B cell (primary cell): Measurements from ENCODE around the gene BTBD10. TPM values are rescaled to one million over a fixed set of nuclear protein-coding genes. Genes with fewer than 3 reads are reported as not detected.

Experiments used
- ATAC-seq: fragments of 200-7000 bp; cut with Tn5 transposase; one replicate; pipeline ENCODE4 v1.10.0; 2021; ENCODE audit warnings: low read depth, mild to moderate bottlenecking, moderate number of reproducible peaks, moderate library complexity
- CTCF ChIA-PET: fragments of 350-600 bp; sonication (Branson Sonifier 250); formaldehyde crosslinking; loops from one replicate; lab custom pipeline; 2021; ENCODE audit warnings: antibody characterized with exemption, inconsistent platforms; lab: Charles Lee
- POLR2A ChIA-PET: fragments of 350-600 bp; sonication (Branson Sonifier 250); formaldehyde crosslinking; loops from one replicate; lab custom pipeline; 2021; ENCODE audit warnings: antibody characterized with exemption; lab: Charles Lee
- DNase-seq: peaks from one replicate; pipeline ENCODE4 v3.0.0; 2013
- H2AFZ ChIP-seq: 2 replicates; pipeline ENCODE4 v1.6.1; 2012; ENCODE audit warnings: mild to moderate bottlenecking, low read depth, low read length; ENCODE audit not compliant: insufficient read depth, poor library complexity, severe bottlenecking
- H3K27ac ChIP-seq, 2 donors: 1 replicate in 1 of 2; 2 replicates in 1 of 2; pipeline ENCODE4 v1.5.1; 2012 to 2013; ENCODE audit warnings: low read length in 2 of 2, mild to moderate bottlenecking in 2 of 2, moderate library complexity in 1 of 2
- H3K27me3 ChIP-seq, 4 experiments: fragments of 200-600 bp in 1 of 4; sonication (generic) in 1 of 4; replicated peaks in 1 of 4; 1 replicate in 2 of 4; 2 replicates in 2 of 4; pipeline versions ENCODE4 v1.6.1 to v1.7.0; 2013 to 2016; ENCODE audit warnings: low read length in 3 of 4, mild to moderate bottlenecking in 2 of 4, mixed read lengths in 1 of 4, moderate library complexity in 1 of 4; ENCODE audit not compliant: insufficient read depth in 4 of 4, control insufficient read depth in 3 of 4; ENCODE audit errors: control extremely low read depth in 1 of 4
- H3K36me3 ChIP-seq, 2 experiments: replicated peaks in 1 of 2; 1 replicate in 1 of 2; 2 replicates in 1 of 2; pipeline versions ENCODE4 v1.6.1 to v1.7.1; 2013; ENCODE audit warnings: low read length in 1 of 2; ENCODE audit not compliant: insufficient read depth in 2 of 2, control insufficient read depth in 1 of 2; ENCODE audit errors: control extremely low read depth in 1 of 2, extremely low read depth in 1 of 2
- H3K4me1 ChIP-seq, 2 donors: fragments of 200-600 bp in 1 of 2; sonication (generic) in 1 of 2; 1 replicate in 1 of 2; 2 replicates in 1 of 2; pipeline versions ENCODE4 v1.5.1 to v1.6.1; 2013 to 2017; ENCODE audit warnings: low read length in 2 of 2; ENCODE audit not compliant: control insufficient read depth in 2 of 2, insufficient read depth in 2 of 2
- H3K4me2 ChIP-seq: replicated peaks from 2 replicates; pipeline ENCODE3; 2012; ENCODE audit warnings: mild to moderate bottlenecking, low read depth, low read length; ENCODE audit not compliant: poor library complexity, severe bottlenecking
- H3K4me3 ChIP-seq, 5 experiments: fragments of 200-600 bp in 1 of 5; sonication (generic) in 1 of 5; 1 replicate in 3 of 5; 2 replicates in 2 of 5; pipeline versions ENCODE4 v1.5.1 to v1.7.0; 2011 to 2016; ENCODE audit warnings: low read length in 4 of 5, mild to moderate bottlenecking in 4 of 5, low read depth in 2 of 5, control low read depth in 1 of 5, moderate library complexity in 1 of 5; ENCODE audit not compliant: insufficient read depth in 1 of 5; ENCODE audit errors: control extremely low read depth in 1 of 5, extremely low read depth in 1 of 5
- H3K79me2 ChIP-seq: fragments of 200-600 bp; sonication (generic); one replicate; pipeline ENCODE4 v1.6.0; 2016; ENCODE audit warnings: low read length; ENCODE audit not compliant: control insufficient read depth, insufficient read depth
- H3K9ac ChIP-seq: fragments of 200-600 bp; sonication (generic); 2 replicates; pipeline ENCODE4 v1.6.1; 2017; ENCODE audit warnings: mild to moderate bottlenecking, low read length, moderate library complexity
- H3K9me3 ChIP-seq, 3 donors: one replicate each; pipeline versions ENCODE4 v1.6.1 to v1.7.1; 2013; ENCODE audit warnings: low read length in 2 of 3; ENCODE audit not compliant: control insufficient read depth in 2 of 3, insufficient read depth in 1 of 3; ENCODE audit errors: control extremely low read depth in 1 of 3
- H4K20me1 ChIP-seq: 2 replicates; pipeline ENCODE4 v1.6.0; 2012; ENCODE audit warnings: mild to moderate bottlenecking, low read length; ENCODE audit not compliant: insufficient read depth, control insufficient read depth, poor library complexity, severe bottlenecking
- H3K27ac Mint-ChIP-seq: one replicate; pipeline ENCODE4 v1.8.0; 2021; ENCODE audit warnings: mixed read lengths
- H3K27me3 Mint-ChIP-seq: one replicate; pipeline ENCODE4 v1.8.0; 2021; ENCODE audit warnings: mixed read lengths
- H3K4me1 Mint-ChIP-seq: one replicate; pipeline ENCODE4 v1.8.0; 2021; ENCODE audit warnings: mixed read lengths
- H3K4me3 Mint-ChIP-seq: one replicate; pipeline ENCODE4 v1.8.0; 2021; ENCODE audit warnings: mixed read lengths
- H3K9me3 Mint-ChIP-seq: one replicate; pipeline ENCODE4 v1.8.0; 2022; ENCODE audit warnings: mixed read lengths; ENCODE audit not compliant: insufficient read depth
- EZH2 ChIP-seq: IDR thresholded peaks from 2 replicates; pipeline ENCODE4 v1.6.1; 2012; ENCODE audit warnings: borderline replicate concordance, low read depth, mild to moderate bottlenecking, moderate library complexity, low read length; ENCODE audit not compliant: insufficient read depth, poor library complexity, severe bottlenecking
- WGBS: methylation state at CpG from one replicate; pipeline ENCODE4 v1.1.5; 2013; ENCODE audit warnings: missing lambda C conversion rate; ENCODE audit not compliant: insufficient coverage; 5-methylcytosine and 5-hydroxymethylcytosine counted together
- intact Hi-C: fragments of 100-400 bp; cut with micrococcal nuclease; formaldehyde crosslinking; loops from one replicate; pipeline ENCODE4 v1.10.0; 2022
- polyA plus RNA-seq: library from polyadenylated mRNA; depleted of rRNA; stranded (reverse); fragments of >200 nt; gene quantifications from 2 replicates; pipeline ENCODE4 v1.2.3, GENCODE V29; 2012
- total RNA-seq, 2 donors: library from RNA; stranded (reverse); fragments of 120-200 nt in 1 of 2; gene quantifications; 1 replicate in 1 of 2; 2 replicates in 1 of 2; pipeline versions ENCODE4 v1.2.3 to v1.2.4, GENCODE V29; 2013 to 2022
- TF ChIP-seq, protein P1 (sequence below): fragments of 200-600 bp; IDR thresholded peaks from one replicate; pipeline ENCODE4 v1.8.0; 2022; ENCODE audit warnings: antibody characterized with exemption, mild to moderate bottlenecking

BTBD10 gene
- total and polyA plus RNA-seq, 2 donors (not counting 1 experiment from before 2014, with no cell fraction given) = 8.2 to 19.6 TPM

DNA sequence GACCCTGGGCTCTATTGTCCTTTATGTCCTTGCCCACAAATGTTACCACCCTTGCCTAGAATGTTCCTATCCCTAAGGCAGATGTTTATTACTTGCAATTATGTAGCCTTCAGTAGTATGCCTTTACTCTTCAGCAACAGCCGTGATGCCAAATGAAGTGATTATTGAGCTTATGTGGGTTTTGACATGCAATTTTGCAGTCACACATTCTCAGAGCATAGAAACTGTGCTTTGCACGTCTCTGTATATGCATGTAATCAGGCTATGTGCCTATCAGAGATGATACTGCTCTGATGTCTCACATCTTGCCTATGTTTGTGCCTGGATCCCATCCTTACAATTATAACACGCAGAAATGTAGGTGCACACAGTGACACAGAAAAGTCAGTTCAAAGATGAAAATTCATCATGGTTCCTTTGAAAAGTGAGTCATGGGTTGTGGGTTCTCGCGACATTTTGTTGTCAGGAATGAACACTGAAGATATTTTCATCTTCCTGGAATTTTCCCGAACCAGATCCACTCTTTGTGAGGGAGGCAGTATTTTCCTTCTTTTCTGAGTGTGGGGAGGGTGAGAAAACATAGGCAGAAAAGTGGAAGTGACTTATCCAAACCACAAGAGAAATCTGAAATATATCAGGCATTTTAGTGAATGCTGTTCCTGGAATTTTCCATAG lies 104.3 kb downstream of the BTBD10 start:
- Mint-ChIP-seq H3K27me3 (no peaks in the 10 kb centered on the region), H3K4me3 (no peak overlapping the region), H3K9me3 (no peaks in the 10 kb centered on the region), H3K4me1 (no peaks in the 10 kb centered on the region), H3K27ac (no peak overlapping the region)
- DNase-seq = no peak
- Histone ChIP-seq H3K27me3 (no peaks in the 10 kb centered on the region), H3K9ac (no peak overlapping the region), H3K79me2 (no peaks in the 10 kb centered on the region), H3K36me3 (peaks cover 0 to 63% of the 10 kb centered on the region in 2 experiments), H2AFZ (no peak overlapping the region), H3K9me3 (no peaks in the 10 kb centered on the region), H4K20me1 (no peaks in the 10 kb centered on the region), H3K27ac (no peak overlapping the region), H3K4me1 (no peaks in the 10 kb centered on the region), H3K4me3 (no peak overlapping the region), H3K4me2 (no peak overlapping the region)
- WGBS = 100% methylated on average over 1 of the region's 6 CpGs
- intact Hi-C loops = no loop called here
- ChIA-PET POLR2A (no interaction called here), CTCF (no interaction called here)
- ATAC-seq = no peak
- TF ChIP-seq EZH2 = no peak
- TF ChIP-seq, protein P1, sequence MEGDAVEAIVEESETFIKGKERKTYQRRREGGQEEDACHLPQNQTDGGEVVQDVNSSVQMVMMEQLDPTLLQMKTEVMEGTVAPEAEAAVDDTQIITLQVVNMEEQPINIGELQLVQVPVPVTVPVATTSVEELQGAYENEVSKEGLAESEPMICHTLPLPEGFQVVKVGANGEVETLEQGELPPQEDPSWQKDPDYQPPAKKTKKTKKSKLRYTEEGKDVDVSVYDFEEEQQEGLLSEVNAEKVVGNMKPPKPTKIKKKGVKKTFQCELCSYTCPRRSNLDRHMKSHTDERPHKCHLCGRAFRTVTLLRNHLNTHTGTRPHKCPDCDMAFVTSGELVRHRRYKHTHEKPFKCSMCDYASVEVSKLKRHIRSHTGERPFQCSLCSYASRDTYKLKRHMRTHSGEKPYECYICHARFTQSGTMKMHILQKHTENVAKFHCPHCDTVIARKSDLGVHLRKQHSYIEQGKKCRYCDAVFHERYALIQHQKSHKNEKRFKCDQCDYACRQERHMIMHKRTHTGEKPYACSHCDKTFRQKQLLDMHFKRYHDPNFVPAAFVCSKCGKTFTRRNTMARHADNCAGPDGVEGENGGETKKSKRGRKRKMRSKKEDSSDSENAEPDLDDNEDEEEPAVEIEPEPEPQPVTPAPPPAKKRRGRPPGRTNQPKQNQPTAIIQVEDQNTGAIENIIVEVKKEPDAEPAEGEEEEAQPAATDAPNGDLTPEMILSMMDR = no peak

DNA sequence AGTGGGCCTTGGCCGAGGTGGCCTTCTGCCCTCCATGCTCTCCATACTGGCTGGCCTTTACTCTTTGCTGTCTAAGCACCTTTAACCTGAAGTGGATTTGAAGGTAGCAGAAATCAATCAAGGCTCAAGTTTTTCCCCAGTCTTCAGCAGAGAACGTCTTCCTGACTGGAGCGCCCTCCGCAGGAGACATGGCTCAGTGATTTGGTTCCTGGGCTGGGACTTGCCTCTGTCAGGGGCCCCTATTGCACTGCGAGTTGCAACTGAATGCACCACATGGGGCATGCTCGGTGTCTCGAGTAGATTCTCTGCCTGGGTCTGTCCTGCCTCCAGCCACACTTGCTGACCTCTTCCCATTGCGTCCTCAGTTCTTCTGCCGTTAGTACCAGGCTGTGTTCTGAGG lies 105.8 kb downstream of the BTBD10 start:
- H2AFZ ChIP-seq = no peak overlapping the region
- H4K20me1 ChIP-seq = no peaks in the 10 kb centered on the region
- Mint-ChIP-seq H3K4me1 (no peaks in the 10 kb centered on the region), H3K27me3 (no peaks in the 10 kb centered on the region), H3K27ac (no peak overlapping the region), H3K9me3 (no peaks in the 10 kb centered on the region), H3K4me3 (no peak overlapping the region)
- no peak for ATAC-seq
- no peak for DNase-seq
- ChIA-PET CTCF (no interaction called here), POLR2A (no interaction called here)
- WGBS = 97% methylated on average over 9 of the region's 9 CpGs
- no peak overlapping the region for H3K27ac ChIP-seq
- H3K79me2 ChIP-seq = no peaks in the 10 kb centered on the region
- no peak overlapping the region for H3K4me3 ChIP-seq
- H3K9me3 ChIP-seq = no peaks in the 10 kb centered on the region
- TF ChIP-seq EZH2 = no peak
- TF ChIP-seq, protein P1 = no peak
- no peak overlapping the region for H3K4me2 ChIP-seq
- H3K36me3 ChIP-seq = peaks cover 1 to 63% of the 10 kb centered on the region in 2 experiments
- H3K9ac ChIP-seq = no peak overlapping the region
- H3K27me3 ChIP-seq = no peaks in the 10 kb centered on the region
- H3K4me1 ChIP-seq = no peaks in the 10 kb centered on the region
- intact Hi-C loops = no loop called here
